HG03060 (cell line): ENCODE results near the gene SPACA6.
"Not testable (repeated sequence)": the region's sequence is repeated elsewhere in the genome, so short reads cannot be mapped to it uniquely, and the experiment has no call there.

Source experiments
- ATAC-seq: cut with Tn5 transposase; IDR thresholded peaks from one replicate; pipeline ENCODE4 v1.9.1; 2021; ENCODE audit warnings: low read depth, moderate number of reproducible peaks; ENCODE audit not compliant: unreplicated experiment

The SPACA6 gene

GRCh38 chr19:51733742-51734522 is 40.8 kb downstream of the SPACA6 start:
- no peak for ATAC-seq

DNA sequence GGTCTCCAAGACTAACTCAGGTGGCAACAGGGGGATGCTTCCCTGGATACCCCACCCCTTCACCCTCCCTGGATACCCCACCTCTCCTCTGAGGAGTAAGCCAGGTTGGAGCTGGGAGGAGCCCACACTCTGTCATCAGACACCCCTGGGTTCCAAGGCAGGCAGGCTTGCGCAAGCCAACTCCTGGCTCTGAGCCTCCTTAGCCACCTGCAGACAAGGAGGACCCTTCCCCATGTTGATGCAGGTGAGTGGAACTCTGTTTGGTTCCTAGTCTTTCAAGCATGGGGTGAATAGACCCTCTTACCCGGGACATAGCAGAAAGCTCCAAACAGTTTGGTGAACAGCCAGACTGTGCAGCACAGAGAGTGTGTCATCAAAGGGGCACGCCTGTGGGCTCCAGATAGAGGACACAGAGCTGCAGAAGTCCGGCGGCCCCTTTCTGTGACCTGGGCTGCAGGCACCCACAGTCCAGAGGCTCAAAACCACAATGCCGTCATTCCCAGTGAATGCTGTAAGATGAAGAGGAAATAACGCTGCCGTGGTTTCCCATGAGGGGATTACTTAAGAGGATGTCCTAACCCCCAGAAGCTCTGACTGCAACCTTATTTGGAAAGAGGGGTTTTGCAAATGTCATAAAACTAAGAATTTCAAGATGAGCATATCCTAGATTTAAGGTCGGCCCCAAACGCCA is 42.8 kb downstream of the SPACA6 start:
- no peak for ATAC-seq

DNA sequence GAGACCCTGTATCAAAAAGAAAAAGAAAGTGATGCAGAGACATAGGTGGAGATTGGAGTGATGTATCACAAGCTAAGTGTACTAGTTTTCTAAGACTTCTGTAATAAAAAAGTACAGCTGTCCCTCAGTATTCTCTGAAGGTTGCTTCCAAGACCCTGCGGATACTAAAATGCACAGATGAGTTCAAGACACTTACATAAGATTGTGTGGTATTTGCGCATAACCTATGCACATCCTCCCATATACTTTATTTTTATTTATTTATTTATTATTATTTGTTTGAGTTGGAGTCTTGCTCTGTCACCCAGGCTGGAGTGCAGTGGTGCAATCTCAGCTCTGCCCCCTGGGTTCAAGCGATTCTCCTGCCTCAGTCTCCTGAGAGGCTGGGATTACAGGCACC is 44.3 kb downstream of the SPACA6 start:
- no peak for ATAC-seq

GRCh38 chr19:51737924-51738323 is 44.8 kb downstream of the SPACA6 start:
- ATAC-seq = no peak

DNA sequence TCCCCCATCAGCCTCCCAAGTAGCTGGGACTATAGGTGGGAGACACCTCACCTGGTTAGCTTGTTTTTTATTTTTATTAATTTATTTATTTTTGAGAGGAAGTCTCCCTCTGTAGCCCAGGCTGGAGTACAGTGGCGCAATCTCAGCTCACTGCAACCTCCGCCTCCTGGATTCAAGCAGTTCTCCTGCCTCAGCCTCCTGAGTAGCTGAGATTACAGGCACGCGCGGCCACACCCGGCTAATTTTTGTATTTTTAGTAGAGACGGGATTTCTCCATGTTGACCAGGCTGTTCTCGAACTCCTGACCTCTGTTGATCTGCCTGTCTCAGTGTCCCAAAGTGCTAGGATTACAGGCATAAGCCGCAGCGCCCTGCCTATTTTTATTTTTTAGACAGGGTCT is 45.4 kb downstream of the SPACA6 start:
- not testable (repeated sequence) for ATAC-seq

- no peak for ATAC-seq
Observed at GRCh38 chr19:51739466-51740213, 46.5 kb downstream of the SPACA6 start.

DNA sequence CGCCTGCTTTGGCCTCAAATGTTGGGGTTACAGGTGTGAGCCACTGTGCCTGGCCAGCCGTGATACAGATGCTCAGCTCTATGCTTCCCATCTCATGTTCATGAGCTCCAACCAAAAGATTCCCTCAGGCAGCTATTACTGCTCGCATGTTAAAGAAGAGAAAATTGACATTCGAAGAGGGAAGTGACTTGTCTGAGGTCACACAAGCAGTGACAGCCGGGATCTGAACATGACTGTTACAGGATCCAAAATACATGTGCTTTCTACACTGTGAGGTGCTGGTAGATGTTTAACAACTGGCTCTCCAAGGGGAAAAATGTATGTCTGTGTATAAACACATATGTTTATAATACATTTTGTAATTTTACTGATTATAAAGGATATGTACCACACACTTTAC is 47.2 kb downstream of the SPACA6 start:
- no peak for ATAC-seq

DNA sequence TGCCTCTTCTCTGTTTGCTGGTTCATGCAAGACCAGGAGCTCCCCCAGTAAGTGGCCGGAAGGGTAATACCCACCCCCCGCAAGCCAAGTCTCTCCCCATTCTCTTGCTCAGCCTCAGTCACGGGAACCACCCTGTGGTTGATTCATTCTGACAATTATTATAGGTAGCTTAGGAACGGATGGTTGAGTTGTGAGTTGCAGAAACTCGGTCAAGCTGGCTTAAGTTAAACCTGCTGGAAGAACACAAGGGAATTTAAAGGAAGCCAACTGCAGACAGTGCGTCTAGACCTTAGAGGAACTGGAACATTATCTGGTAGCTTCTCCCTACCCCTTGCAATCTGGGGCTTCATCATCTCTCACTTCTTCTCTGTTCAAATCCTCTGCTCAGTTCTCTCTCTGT is 49.7 kb downstream of the SPACA6 start:
- no peak for ATAC-seq

DNA sequence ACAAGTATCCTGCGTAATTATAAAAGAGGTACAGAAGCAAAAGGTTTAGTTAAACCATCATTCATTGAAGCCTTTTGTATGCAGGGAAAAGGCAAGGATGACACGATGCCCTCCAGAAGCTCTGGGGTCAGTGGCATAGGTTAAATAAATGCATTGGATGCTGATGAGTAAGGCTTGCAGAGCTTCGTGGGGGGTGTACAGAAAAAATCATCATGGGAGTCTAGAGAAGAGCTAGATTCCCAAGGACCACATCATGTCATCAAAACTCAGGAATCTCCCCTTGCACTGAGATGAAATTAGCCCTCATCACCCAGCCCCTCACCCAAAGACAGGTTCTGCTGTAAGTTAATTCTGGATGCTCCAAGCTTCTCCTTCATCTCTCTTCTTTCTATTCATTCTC is 50.3 kb downstream of the SPACA6 start:
- ATAC-seq = no peak

DNA sequence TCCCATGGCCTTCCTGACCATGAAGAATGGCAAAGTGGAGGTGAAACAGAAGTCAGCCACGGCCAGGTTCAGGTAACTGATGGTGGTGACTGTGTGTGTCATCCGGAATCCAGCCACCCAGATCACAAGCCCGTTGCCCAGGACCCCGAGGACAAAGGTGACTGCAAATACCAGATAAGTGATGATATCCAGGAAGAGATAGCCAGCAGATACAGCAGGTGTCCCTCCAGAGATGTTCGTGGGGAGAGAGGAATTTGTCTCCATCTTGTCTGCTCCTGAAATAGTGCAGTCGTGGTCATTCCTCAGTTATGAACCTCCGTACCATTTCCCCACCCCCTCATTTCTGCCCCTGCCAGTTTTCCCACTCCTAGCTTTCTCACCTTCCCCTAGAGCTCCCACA is 53.6 kb downstream of the SPACA6 start:
- ATAC-seq = no peak

GRCh38 chr19:51749979-51750378 is 56.8 kb downstream of the SPACA6 start:
- ATAC-seq = no peak

- ATAC-seq = no peak
Observed at GRCh38 chr19:51750400-51751094, 57.4 kb downstream of the SPACA6 start.

- no peak for ATAC-seq
Observed at GRCh38 chr19:51751655-51752054, 58.5 kb downstream of the SPACA6 start, which contains the start of gene FPR1. TSS of gene FPR1 (minus strand) at chr19:51751878. CDS start at chr19:51746994, 4,884 bp downstream.

GRCh38 chr19:51754109-51754508 is 61.0 kb downstream of the SPACA6 start:
- no peak for ATAC-seq

DNA sequence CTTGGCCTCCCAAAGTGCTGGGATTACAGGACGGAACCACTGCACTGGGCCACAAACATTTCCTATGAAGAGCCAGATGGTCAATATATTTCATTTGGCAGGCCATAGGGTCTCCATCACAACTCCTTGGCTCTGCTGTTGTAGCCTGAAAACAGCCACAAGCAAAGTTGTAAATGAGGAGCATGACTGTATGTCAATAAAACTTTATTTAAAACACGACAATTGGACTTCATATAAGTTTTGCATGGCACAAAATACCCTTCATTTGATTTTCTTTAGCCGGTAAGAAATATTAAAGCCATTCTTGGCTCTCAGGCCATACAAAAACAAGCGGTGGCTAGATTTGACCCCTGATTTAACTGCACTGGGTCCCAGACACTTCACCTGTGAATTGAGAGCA is 61.6 kb downstream of the SPACA6 start:
- ATAC-seq = no peak
